IPS-20b (cell line): ENCODE measurements around the gene KAT8.

Experiments used
- H3K27ac ChIP-seq: one replicate; pipeline ENCODE4 v1.5.1; 2013; ENCODE audit warnings: low read length
- H3K27me3 ChIP-seq: 2 replicates; pipeline ENCODE4 v1.6.1; 2013; ENCODE audit warnings: mild to moderate bottlenecking, low read length, inconsistent platforms; ENCODE audit not compliant: insufficient read depth
- H3K36me3 ChIP-seq: 2 replicates; pipeline ENCODE4 v1.6.1; 2013; ENCODE audit warnings: low read depth, mild to moderate bottlenecking, inconsistent platforms, low read length, moderate library complexity; ENCODE audit not compliant: insufficient read depth
- H3K4me1 ChIP-seq: 2 replicates; pipeline ENCODE4 v1.6.1; 2013; ENCODE audit warnings: mild to moderate bottlenecking, control low read depth, inconsistent platforms, low read length, moderate library complexity; ENCODE audit not compliant: insufficient read depth
- H3K4me3 ChIP-seq: 2 replicates; pipeline ENCODE4 v1.5.1; 2013; ENCODE audit warnings: mild to moderate bottlenecking, low read length, inconsistent platforms
- H3K9ac ChIP-seq: 2 replicates; pipeline ENCODE4 v1.6.1; 2013; ENCODE audit warnings: low read depth, mild to moderate bottlenecking, inconsistent platforms, low read length, moderate library complexity
- H3K9me3 ChIP-seq: 2 replicates; pipeline ENCODE4 v1.6.1; 2013; ENCODE audit warnings: mild to moderate bottlenecking, low read depth, low read length, inconsistent platforms; ENCODE audit not compliant: insufficient read depth

KAT8 gene

DNA sequence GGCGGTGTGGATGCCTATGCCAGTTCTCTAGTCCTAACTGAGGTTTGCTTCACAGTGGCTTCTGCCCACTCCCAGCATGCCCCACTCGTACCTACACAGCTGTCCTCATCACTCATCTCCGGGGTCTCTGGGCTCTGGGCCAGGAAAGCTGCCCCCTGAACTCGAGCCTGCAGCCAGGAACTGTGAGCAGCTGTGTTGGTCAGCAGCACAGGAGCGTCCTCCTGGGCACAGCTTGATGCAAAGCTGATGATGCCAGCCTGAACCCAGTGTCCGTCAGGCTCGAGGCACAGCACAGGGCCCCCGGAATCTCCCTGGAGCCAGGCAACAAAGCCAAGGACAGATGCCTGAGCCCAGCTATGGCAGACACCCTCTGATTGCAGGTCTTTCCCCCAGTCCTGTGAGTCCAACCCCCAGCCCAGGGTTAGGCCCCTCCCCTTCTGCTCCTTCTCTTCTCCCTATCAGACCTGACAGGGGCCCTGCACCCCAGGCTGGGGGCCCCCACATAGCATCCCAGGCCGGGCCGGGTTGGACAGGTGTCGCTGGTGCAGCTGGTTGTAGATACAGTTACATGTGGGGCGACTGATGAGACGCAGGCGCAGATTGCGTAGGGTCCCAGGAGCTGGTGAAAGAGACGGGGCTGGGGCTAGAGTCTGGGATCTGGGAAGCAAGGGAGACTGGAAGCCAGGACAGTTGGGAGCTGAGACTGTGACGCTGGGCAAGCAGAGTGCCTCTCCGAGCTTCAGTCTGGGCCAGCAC is 31.4 kb upstream of the KAT8 start:
- Histone ChIP-seq H3K9ac (no peak overlapping the region), H3K27me3 (no peaks in the 10 kb centered on the region), H3K4me1 (no peaks in the 10 kb centered on the region), H3K9me3 (no peaks in the 10 kb centered on the region), H3K36me3 (peaks cover 40% of the 10 kb centered on the region), H3K4me3 (no peak overlapping the region), H3K27ac (no peak overlapping the region)

DNA sequence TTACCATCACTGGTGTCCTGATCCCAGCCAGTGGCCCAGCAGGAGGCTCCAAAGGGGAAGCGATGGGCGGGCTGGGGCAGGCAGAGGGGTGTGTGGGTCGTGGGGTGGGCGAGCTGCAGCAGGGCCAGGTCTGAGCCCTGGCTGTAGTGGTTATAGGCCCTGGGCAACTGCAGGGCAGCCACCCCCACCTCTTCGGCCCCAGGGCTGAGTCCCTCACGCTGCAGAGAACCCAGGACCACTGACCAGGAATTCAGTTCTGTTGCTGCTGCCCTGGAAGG is 30.9 kb upstream of the KAT8 start:
- Histone ChIP-seq H3K4me1 (no peaks in the 10 kb centered on the region), H3K27me3 (no peaks in the 10 kb centered on the region), H3K4me3 (no peak overlapping the region), H3K9ac (no peak overlapping the region), H3K27ac (no peak overlapping the region), H3K36me3 (peaks cover 39% of the 10 kb centered on the region), H3K9me3 (no peaks in the 10 kb centered on the region)

DNA sequence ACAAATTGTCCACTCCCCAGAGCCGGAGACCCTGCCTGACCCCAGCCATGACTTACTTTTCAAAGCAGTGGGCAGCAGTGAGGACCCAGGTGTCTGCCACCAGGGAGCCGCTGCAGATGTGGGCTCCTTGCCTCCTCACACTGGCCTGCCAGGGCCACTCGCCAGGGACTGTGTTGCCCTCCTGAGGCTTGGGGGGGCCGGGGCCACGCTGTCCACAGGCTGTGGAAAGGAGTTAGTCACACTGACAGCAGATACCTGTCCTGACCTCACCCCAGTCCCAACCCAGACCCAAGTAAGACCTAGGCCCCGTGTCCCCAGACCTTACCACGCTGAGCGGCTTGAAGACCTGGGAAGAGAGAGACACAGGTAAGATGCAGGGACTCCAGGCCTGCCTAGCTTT is 30.0 kb upstream of the KAT8 start:
- Histone ChIP-seq H3K36me3 (peaks cover 33% of the 10 kb centered on the region), H3K27ac (no peak overlapping the region), H3K4me3 (no peak overlapping the region), H3K4me1 (no peaks in the 10 kb centered on the region), H3K9me3 (no peaks in the 10 kb centered on the region), H3K9ac (no peak overlapping the region), H3K27me3 (no peaks in the 10 kb centered on the region)

DNA sequence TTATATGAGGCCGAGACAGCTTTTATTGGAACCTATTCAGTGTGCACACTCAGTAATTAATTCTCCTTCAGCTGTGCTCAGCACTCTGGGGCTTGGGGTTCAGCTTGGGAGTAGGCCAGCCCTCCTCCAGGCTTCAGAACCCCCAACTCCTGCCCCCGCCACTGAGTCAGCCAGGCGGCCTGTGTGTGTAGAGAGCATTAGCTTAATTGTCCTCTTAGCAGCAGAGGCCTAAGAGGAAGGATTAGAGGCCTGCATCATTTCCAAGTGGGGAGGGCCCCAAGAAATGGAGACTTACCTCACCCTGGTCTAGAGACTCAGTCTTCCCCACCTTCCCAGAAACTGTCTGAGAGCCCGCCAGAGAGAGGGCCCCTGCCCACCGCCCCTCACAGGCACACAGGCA is 29.5 kb upstream of the KAT8 start:
- Histone ChIP-seq H3K4me1 (no peaks in the 10 kb centered on the region), H3K9me3 (no peaks in the 10 kb centered on the region), H3K4me3 (no peak overlapping the region), H3K27me3 (no peaks in the 10 kb centered on the region), H3K9ac (no peak overlapping the region), H3K36me3 (peaks cover 30% of the 10 kb centered on the region), H3K27ac (no peak overlapping the region)

DNA sequence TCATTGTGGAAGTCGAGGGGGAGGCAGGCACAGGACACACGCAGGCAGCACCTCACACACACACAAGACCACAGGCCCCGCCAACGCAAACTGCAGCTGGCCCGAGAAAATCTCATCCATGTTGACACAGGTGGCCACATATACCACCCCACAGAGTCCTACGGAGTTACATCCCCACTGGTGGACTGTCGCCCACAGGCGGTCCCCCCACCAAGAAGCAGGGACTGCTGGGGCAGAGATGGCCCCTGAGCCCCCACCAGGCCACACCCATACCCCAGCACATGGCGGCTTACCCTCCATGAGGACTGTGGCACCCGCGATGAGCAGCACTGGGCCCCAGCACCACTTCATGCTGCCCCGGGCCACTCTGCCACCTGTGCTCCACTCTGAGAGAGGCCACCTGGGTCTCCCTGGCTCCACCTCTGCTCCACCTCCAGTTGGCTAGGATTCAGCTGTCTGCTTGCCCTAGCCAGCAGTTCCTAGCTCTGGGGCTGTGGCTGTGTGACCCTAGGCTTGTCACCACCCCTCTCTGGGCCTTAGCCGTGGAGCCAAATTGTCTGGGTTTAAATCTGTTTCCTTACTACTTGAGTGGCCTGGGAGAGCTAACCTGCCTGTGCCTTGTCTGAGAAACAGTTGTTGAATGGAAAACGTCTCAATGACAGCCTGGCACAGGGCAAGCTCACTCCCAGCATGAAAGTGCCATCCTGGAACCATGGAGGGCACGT is 28.8 kb upstream of the KAT8 start, which contains the start of gene PRSS53:
Gene PRSS53 (minus strand): TSS at position 485 of the 725 bp plus-strand sequence. CDS start 134 bp downstream, at position 351.
- Histone ChIP-seq H3K27ac (no peak within 1 kb of the TSS), H3K4me3 (no peak within 1 kb of the TSS), H3K4me1 (0 out of 2 replicates have a peak, but pooled peaks cover 3% of the 10 kb centered on the region), H3K36me3 (peaks cover 24% of the 10 kb centered on the region), H3K27me3 (no peaks in the 10 kb centered on the region), H3K9me3 (no peaks in the 10 kb centered on the region), H3K9ac (no peak within 1 kb of the TSS)

DNA sequence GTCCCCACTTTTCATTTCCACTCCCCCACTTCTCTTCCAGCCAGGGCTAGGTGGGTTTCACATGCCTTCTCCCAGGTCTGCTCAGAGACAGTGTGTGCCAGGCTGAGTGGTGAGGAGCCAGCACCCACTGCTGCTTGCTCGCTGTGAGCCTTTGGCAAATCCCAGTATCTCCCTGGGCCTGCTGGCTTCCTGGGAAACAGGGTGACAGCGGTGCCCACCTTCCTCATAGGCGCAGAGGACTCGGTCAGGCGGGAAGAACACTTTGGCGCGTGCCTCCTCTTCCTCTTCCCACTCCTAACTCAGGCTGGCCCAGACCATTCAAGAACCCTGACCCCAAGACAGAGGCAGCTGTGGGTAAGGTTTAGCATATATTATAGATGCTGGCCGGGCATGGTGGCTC is 28.3 kb upstream of the KAT8 start:
- Histone ChIP-seq H3K36me3 (peaks cover 24% of the 10 kb centered on the region), H3K4me3 (no peak overlapping the region), H3K27ac (no peak overlapping the region), H3K9me3 (no peaks in the 10 kb centered on the region), H3K9ac (no peak overlapping the region), H3K4me1 (0 out of 2 replicates have a peak, but pooled peaks cover 3% of the 10 kb centered on the region), H3K27me3 (no peaks in the 10 kb centered on the region)

DNA sequence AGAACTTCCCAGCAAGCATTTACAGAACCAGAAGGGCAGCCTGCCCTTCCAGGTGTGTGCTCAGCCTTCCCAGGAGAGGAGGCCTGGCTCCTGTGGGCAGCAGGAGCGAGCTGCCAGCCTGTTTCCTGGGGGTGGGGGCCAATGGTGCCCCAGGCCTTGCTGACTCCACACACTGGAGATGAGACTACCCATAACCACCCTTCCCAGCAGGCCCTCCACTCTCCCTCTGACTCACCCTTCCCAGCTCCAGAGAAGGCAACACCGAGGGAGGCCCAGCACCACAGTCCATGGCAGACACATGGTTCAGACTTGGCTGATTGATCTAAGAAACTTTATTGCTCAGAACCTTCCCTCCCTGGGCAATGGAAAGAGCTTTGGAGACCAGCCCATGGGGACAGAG is 26.9 kb upstream of the KAT8 start:
- H3K36me3 ChIP-seq: peaks cover 24% of the 10 kb centered on the region
- no peaks in the 10 kb centered on the region for H3K9me3 ChIP-seq
- H3K4me3 ChIP-seq: no peak overlapping the region
- H3K27me3 ChIP-seq: no peaks in the 10 kb centered on the region
- H3K9ac ChIP-seq: no peak overlapping the region
- 0 out of 2 replicates have a peak, but pooled peaks cover 3% of the 10 kb centered on the region for H3K4me1 ChIP-seq
- no peak overlapping the region for H3K27ac ChIP-seq

DNA sequence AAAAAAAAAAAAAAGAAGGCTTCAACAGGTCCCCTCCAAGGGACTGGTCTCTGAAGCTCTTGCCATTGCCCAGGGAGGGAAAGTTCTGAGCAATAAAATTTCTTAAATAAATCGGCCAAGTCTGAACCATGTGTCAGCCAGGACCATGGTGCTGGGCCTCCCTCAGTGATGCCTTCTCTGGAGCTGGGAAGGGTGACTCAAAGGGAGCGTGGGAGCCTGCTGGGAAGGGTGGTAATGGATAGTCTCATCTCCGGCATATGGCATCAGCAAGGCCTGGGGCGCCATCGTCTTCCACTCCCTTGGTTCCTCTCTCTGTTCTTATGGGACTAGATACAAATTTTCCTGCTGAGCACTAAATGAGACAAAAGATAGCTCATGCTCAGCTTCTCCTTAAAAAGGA is 25.1 kb upstream of the KAT8 start:
- Histone ChIP-seq H3K27me3 (no peaks in the 10 kb centered on the region), H3K27ac (no peak overlapping the region), H3K9ac (no peak overlapping the region), H3K36me3 (peaks cover 24% of the 10 kb centered on the region), H3K4me1 (0 out of 2 replicates have a peak, but pooled peaks cover 3% of the 10 kb centered on the region), H3K4me3 (no peak overlapping the region), H3K9me3 (no peaks in the 10 kb centered on the region)

DNA sequence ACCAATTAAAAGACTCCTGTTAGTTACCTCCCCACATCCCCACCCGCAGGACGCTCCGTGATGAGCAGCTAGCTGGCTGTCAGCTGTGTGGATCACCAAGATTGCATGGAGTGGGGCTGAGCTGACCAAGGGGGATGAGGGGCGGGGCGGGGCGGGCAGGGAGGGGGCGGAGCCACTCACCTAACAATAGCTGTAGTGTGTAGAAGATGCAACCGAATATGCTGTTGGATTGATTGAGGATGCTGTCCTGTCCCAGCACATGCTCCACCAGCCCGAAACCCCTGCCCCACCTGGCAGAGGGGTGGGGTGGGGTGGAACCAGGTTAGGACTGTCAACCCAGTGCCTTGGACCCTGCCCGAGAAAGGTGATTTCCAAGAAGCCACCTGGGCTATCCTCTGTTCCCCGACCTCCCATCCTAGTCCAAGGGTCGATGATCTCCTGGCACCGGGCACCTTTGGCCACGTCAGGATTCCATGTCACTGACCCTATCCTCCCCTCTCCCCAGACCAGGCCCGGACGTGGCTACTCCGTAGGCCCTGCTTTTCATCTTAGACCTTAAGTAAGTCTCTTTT is 24.2 kb upstream of the KAT8 start:
- peaks cover 24% of the 10 kb centered on the region for H3K36me3 ChIP-seq
- H3K27me3 ChIP-seq: no peaks in the 10 kb centered on the region
- peak overlapping the region; percentile 42; the same call in 1 of the 2 replicates for H3K9ac ChIP-seq
- H3K9me3 ChIP-seq: no peaks in the 10 kb centered on the region
- H3K27ac ChIP-seq: no peak overlapping the region
- H3K4me3 ChIP-seq: peak overlapping the region; percentile 98
- H3K4me1 ChIP-seq: 0 out of 2 replicates have a peak, but pooled peaks cover 3% of the 10 kb centered on the region

DNA sequence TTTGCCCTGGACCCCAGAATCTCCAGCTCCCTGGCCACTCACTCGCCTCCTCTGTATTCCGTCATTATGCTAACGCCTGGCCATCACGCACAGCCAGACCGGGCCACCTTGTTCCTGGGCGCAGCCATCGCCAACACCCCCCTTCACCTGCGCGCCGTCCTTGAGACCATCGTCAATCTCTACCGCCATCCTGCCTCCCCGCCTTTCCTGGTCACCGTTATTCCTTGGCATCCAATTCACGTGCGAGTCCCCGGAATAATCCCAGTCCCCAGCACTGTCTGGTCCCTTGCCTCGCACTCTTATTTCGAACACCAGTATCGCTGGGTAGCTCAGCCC is 23.4 kb upstream of the KAT8 start:
- peak overlapping the region; percentile 39 for H3K27ac ChIP-seq
- no peaks in the 10 kb centered on the region for H3K27me3 ChIP-seq
- 0 out of 2 replicates have a peak, but pooled peaks cover 3% of the 10 kb centered on the region for H3K4me1 ChIP-seq
- H3K36me3 ChIP-seq: peaks cover 20% of the 10 kb centered on the region
- no peaks in the 10 kb centered on the region for H3K9me3 ChIP-seq
- peak overlapping the region; percentile 87 for H3K9ac ChIP-seq
- peak overlapping the region; percentile 98 for H3K4me3 ChIP-seq

DNA sequence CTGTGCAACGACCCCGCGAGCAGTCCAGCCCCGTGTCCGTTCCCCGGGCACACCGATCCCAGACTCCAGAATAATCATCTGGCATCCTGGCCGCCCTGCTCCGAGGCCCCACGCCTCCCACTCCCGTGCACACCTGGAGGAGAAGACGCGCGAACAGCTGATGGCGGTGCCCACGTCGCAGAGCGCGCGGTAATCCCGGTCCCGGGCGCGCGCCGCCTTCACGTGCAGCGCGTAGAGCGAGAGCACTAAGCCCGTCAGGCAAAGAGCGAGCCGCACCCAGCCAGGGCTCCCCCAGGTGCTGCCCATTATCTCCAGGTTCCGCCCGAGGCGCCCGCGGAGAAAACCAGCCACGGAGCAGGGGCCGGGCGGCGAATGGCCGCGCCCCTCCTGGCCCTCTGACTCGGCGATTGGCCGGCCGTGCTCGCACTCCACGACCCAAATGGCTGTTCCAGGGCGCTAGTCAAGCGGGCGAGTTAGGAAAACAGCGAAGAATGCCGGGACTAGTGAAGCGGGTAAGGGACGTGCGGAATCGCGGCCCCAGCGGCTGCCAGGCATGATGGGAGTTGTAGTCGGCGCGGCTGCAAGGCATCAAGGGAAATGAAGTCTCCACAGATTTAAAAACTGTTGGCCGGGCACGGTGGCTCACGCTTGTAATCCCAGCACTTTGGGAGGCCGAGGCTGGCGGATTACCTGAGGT is 22.9 kb upstream of the KAT8 start, which contains the start of gene VKORC1:
Gene VKORC1 (minus strand): TSS at position 374 of the 697 bp plus-strand sequence. CDS start 68 bp downstream, at position 306.
- H3K4me1 ChIP-seq: 0 out of 2 replicates have a peak, but pooled peaks cover 3% of the 10 kb centered on the region
- peak within 1 kb of the TSS; percentile 98 for H3K4me3 ChIP-seq
- H3K27me3 ChIP-seq: no peaks in the 10 kb centered on the region
- H3K27ac ChIP-seq: peak within 1 kb of the TSS; percentile 39
- H3K9ac ChIP-seq: peak within 1 kb of the TSS; percentile 87
- no peaks in the 10 kb centered on the region for H3K9me3 ChIP-seq
- H3K36me3 ChIP-seq: peaks cover 17% of the 10 kb centered on the region
